GM21529 (cell line): Measurements from ENCODE around the gene ACAD9.
"Not testable (repeated sequence)": the region's sequence is repeated elsewhere in the genome, so short reads cannot be mapped to it uniquely, and the experiment has no call there.

Source experiments
- ATAC-seq: cut with Tn5 transposase; IDR thresholded peaks from one replicate; pipeline ENCODE4 v1.9.1; 2021; ENCODE audit not compliant: unreplicated experiment

Gene ACAD9

GRCh38 chr3:128879125-128879969 is at the start of gene ACAD9:
TSS of gene ACAD9 (plus strand) at chr3:128879620. CDS start at chr3:128879692, 72 bp downstream.
- peak; percentile 84 for ATAC-seq

- not testable (repeated sequence) for ATAC-seq
These were observed 49.3 kb upstream of the ACAD9 start for GRCh38 chr3:128829925-128830625.

- not testable (repeated sequence) for ATAC-seq
These were observed 48.7 kb upstream of the ACAD9 start for GRCh38 chr3:128830762-128831161.

GRCh38 chr3:128832979-128833378 is 46.4 kb upstream of the ACAD9 start:
- not testable (repeated sequence) for ATAC-seq

GRCh38 chr3:128835096-128835495 is 44.3 kb upstream of the ACAD9 start:
- ATAC-seq, result no peak

- no peak for ATAC-seq
These were observed 37.2 kb upstream of the ACAD9 start for GRCh38 chr3:128841926-128842920.

GRCh38 chr3:128844502-128844901 is 34.9 kb upstream of the ACAD9 start:
- no peak for ATAC-seq

GRCh38 chr3:128845119-128845777 is 34.2 kb upstream of the ACAD9 start:
- ATAC-seq, result peak; percentile 10

- ATAC-seq, result peak; percentile 83
These were observed 33.5 kb upstream of the ACAD9 start for GRCh38 chr3:128845778-128846485.

- no peak for ATAC-seq
These were observed 32.9 kb upstream of the ACAD9 start for GRCh38 chr3:128846486-128846891.

- ATAC-seq, result no peak
These were observed 31.6 kb upstream of the ACAD9 start for GRCh38 chr3:128847666-128848370.

GRCh38 chr3:128848936-128849335 is 30.5 kb upstream of the ACAD9 start:
- no peak for ATAC-seq

- ATAC-seq, result no peak
These were observed 29.4 kb upstream of the ACAD9 start for GRCh38 chr3:128849911-128850455.

- ATAC-seq, result no peak
These were observed 28.9 kb upstream of the ACAD9 start for GRCh38 chr3:128850544-128850943.

GRCh38 chr3:128851601-128852000 is 27.8 kb upstream of the ACAD9 start:
- no peak for ATAC-seq

GRCh38 chr3:128853826-128854225 is 25.6 kb upstream of the ACAD9 start:
- no peak for ATAC-seq

- no peak for ATAC-seq
These were observed 24.9 kb upstream of the ACAD9 start for GRCh38 chr3:128854475-128854874.

GRCh38 chr3:128855569-128855968 is 23.9 kb upstream of the ACAD9 start:
- ATAC-seq, result no peak

- ATAC-seq, result no peak
These were observed 21.3 kb upstream of the ACAD9 start for GRCh38 chr3:128858167-128858566.
